Osteoblast (primary cell): ENCODE results near the gene CRB2. TPM values are rescaled to one million over a fixed set of nuclear protein-coding genes. Genes with fewer than 3 reads are reported as not detected.

ENCODE experiments used
- DNase-seq: peaks from one replicate; pipeline ENCODE4 v3.0.0; 2011; ENCODE audit warnings: low spot score, mixed read lengths; ENCODE audit not compliant: insufficient read length; ENCODE audit errors: missing footprints
- H2AFZ ChIP-seq: 2 replicates; pipeline ENCODE4 v1.6.0; 2011; ENCODE audit warnings: mild to moderate bottlenecking, low read length
- H3K27ac ChIP-seq: 2 replicates; pipeline ENCODE4 v1.5.1; 2011; ENCODE audit warnings: mild to moderate bottlenecking, low read depth, low read length, moderate library complexity
- H3K27me3 ChIP-seq: 2 replicates; pipeline ENCODE4 v1.6.0; 2012; ENCODE audit warnings: mild to moderate bottlenecking, control low read depth, inconsistent platforms, low read length, moderate library complexity; ENCODE audit not compliant: insufficient read depth
- H3K36me3 ChIP-seq: 2 replicates; pipeline ENCODE4 v1.5.1; 2011; ENCODE audit warnings: mild to moderate bottlenecking, low read length, control low read depth, moderate library complexity; ENCODE audit not compliant: insufficient read depth
- H3K4me1 ChIP-seq: 2 replicates; pipeline ENCODE4 v1.5.1; 2011; ENCODE audit warnings: mild to moderate bottlenecking, low read length, control low read depth, moderate library complexity; ENCODE audit not compliant: insufficient read depth
- H3K4me2 ChIP-seq: 2 replicates; pipeline ENCODE4 v1.6.0; 2011; ENCODE audit warnings: mild to moderate bottlenecking, low read length; ENCODE audit not compliant: insufficient read depth
- H3K4me3 ChIP-seq: fragments of 200-600 bp; sonication (generic); 3 replicates; pipeline ENCODE4 v1.5.1; 2012; ENCODE audit warnings: mild to moderate bottlenecking, low read length, inconsistent platforms; ENCODE audit not compliant: insufficient read depth
- H3K79me2 ChIP-seq: 2 replicates; pipeline ENCODE4 v1.6.0; 2012; ENCODE audit warnings: mild to moderate bottlenecking, low read length, control low read depth, inconsistent platforms; ENCODE audit not compliant: insufficient read depth
- H3K9me3 ChIP-seq: 2 replicates; pipeline ENCODE4 v1.5.1; 2011; ENCODE audit warnings: low read depth, low read length, control low read depth
- H4K20me1 ChIP-seq: 2 replicates; pipeline ENCODE4 v1.6.0; 2012; ENCODE audit warnings: mild to moderate bottlenecking, low read length, control low read depth; ENCODE audit not compliant: insufficient read depth
- total RNA-seq: library from RNA; depleted of rRNA; stranded (reverse); fragments of >200 nt; gene quantifications from 2 replicates; pipeline ENCODE4 v1.2.3, GENCODE V29; 2012
- TF ChIP-seq, protein P1 (sequence below): IDR thresholded peaks from 2 replicates; pipeline ENCODE4 v1.5.1; 2011; ENCODE audit warnings: mild to moderate bottlenecking, low read depth, low read length, moderate library complexity; ENCODE audit errors: extremely low read depth

CRB2 gene
- total RNA-seq, 1 donor: not detected

DNA sequence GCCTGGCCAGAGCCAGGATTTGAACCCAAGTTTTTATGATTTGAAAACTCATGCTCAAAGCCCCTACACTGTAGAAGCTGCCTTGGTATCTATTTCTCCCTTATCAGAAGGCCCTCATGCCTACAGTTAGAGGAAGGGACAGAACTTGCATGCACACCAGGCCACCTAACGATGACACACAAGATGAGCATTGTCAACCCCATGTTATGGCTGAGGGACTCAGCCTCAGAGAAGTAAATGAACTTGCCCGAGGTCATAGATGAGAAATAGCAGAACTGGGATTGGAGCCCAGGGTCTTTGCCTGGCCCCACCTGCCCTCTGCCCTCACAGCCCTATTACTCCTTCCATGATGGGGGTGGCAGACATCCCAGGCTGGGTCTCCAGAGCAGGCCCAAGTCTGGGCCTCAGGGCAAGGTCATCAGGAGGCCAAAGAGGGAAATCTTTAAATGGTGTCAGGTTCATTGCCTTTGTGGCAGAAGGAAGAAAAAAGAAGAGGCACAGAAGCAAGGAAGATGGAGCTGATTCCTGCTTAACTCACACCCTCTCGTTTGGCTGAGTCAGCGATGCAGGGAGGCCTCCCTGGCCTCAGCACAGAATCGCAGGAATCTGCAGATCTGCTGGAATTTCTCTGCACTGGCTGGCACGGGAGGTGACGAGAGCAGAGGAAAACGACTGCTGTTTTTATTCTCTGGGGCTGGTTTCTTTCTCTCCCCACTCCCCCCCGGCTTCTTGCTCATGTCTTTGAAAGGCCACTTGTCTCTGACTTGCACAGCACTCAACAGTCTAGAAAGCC is 20.6 kb upstream of the CRB2 start:
- H3K4me1 ChIP-seq: peaks cover 12% of the 10 kb centered on the region
- no peaks in the 10 kb centered on the region for H3K9me3 ChIP-seq
- no peaks in the 10 kb centered on the region for H4K20me1 ChIP-seq
- H3K79me2 ChIP-seq: no peaks in the 10 kb centered on the region
- H2AFZ ChIP-seq: peak overlapping the region; percentile 54
- peak overlapping the region; percentile 16 for H3K4me2 ChIP-seq
- H3K27ac ChIP-seq: no peak overlapping the region
- no peaks in the 10 kb centered on the region for H3K27me3 ChIP-seq
- no peaks in the 10 kb centered on the region for H3K36me3 ChIP-seq
- DNase-seq: peak; percentile 87
- H3K4me3 ChIP-seq: no peak overlapping the region
- TF ChIP-seq, protein P1, sequence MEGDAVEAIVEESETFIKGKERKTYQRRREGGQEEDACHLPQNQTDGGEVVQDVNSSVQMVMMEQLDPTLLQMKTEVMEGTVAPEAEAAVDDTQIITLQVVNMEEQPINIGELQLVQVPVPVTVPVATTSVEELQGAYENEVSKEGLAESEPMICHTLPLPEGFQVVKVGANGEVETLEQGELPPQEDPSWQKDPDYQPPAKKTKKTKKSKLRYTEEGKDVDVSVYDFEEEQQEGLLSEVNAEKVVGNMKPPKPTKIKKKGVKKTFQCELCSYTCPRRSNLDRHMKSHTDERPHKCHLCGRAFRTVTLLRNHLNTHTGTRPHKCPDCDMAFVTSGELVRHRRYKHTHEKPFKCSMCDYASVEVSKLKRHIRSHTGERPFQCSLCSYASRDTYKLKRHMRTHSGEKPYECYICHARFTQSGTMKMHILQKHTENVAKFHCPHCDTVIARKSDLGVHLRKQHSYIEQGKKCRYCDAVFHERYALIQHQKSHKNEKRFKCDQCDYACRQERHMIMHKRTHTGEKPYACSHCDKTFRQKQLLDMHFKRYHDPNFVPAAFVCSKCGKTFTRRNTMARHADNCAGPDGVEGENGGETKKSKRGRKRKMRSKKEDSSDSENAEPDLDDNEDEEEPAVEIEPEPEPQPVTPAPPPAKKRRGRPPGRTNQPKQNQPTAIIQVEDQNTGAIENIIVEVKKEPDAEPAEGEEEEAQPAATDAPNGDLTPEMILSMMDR: no peak

DNA sequence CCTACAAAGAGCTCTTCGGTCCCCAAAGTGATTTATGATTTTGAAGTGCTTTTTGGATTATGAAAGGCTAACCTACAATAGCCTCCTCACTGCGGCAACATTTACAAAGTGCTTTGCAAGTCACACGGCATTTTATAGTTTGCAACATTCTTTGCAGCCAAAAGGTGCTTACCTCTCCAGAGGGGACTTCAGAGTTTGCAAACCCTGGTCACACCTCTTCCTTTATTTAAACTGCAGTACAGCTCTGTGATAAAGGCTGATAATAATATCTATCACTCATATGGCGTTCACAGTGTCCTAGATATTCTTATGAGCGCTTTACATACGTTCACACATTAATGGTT is 20.0 kb upstream of the CRB2 start:
- Histone ChIP-seq H3K27ac (no peak overlapping the region), H2AFZ (no peak overlapping the region), H3K36me3 (no peaks in the 10 kb centered on the region), H3K4me1 (peaks cover 12% of the 10 kb centered on the region), H3K79me2 (no peaks in the 10 kb centered on the region), H4K20me1 (no peaks in the 10 kb centered on the region), H3K9me3 (no peaks in the 10 kb centered on the region), H3K27me3 (no peaks in the 10 kb centered on the region), H3K4me3 (no peak overlapping the region), H3K4me2 (peak overlapping the region; percentile 16)
- TF ChIP-seq, protein P1: no peak
- DNase-seq: peak; percentile 0

DNA sequence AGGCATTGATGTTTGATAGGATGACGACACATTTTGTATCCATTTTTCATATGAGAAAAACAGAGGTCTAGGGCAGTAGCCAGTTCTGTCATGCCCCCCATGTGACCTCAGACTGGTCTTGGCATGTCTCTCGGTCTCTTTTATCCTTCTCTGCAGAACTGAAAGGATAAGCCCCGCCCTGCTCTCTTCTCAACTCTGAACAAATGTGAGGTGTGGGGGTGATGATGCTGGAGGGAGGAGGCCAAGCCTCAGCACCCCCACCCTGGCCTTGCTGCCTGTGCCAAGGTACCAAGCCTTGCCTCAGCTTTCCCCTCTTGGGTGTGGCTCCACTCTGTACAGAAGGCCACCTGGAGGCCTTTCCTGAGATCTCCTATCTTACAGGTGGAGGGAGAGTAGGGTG is 19.5 kb upstream of the CRB2 start:
- Histone ChIP-seq H4K20me1 (no peaks in the 10 kb centered on the region), H3K4me1 (peaks cover 12% of the 10 kb centered on the region), H3K9me3 (no peaks in the 10 kb centered on the region), H3K4me2 (no peak overlapping the region), H3K27me3 (no peaks in the 10 kb centered on the region), H2AFZ (no peak overlapping the region), H3K27ac (no peak overlapping the region), H3K36me3 (no peaks in the 10 kb centered on the region), H3K4me3 (no peak overlapping the region), H3K79me2 (no peaks in the 10 kb centered on the region)
- TF ChIP-seq, protein P1: no peak
- DNase-seq: no peak

DNA sequence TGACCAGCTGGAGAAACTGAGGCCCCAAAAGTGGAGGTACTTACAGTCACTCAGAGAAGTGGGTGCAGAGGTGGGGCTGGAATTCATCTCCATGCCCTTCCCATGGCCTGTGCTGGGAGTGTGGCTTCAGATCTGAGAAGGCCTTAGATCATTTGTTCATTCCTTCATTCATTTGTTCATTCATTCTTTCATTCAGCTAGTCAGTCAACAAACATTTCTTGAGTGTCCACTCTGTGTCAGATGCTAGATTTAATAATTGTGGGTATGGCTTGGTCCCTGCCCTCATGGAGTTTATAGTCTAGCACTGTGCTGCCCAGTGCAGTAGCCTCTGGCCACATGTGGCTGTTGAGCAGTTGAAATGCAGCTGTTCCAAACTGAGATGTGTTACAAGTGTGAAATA is 19.0 kb upstream of the CRB2 start:
- Histone ChIP-seq H3K4me2 (no peak overlapping the region), H2AFZ (no peak overlapping the region), H3K4me1 (peaks cover 12% of the 10 kb centered on the region), H3K9me3 (no peaks in the 10 kb centered on the region), H3K27ac (no peak overlapping the region), H3K79me2 (no peaks in the 10 kb centered on the region), H4K20me1 (no peaks in the 10 kb centered on the region), H3K4me3 (no peak overlapping the region), H3K27me3 (no peaks in the 10 kb centered on the region), H3K36me3 (no peaks in the 10 kb centered on the region)
- no peak for DNase-seq
- TF ChIP-seq, protein P1: no peak
